ENCODE results near the gene CILP. TPM values are rescaled to one million over a fixed set of nuclear protein-coding genes. Genes with fewer than 3 reads are reported as not detected.

CILP gene
- total RNA-seq (10 to 100 TPM in 1 of 2 donors, 1 to 10 TPM in 1; 8.0 to 27.1 TPM), polyA plus RNA-seq (ENCODE audit: insufficient read depth, low read depth, low replicate concordance) (48.6 TPM)
- long read RNA-seq, donor 1, full-length matches to known transcripts: 11 of 18 reads
- long read RNA-seq, donor 1, partial matches to known transcripts: 7 of 18 reads
- long read RNA-seq, donor 1, other reads (novel, unspliced or antisense): 0 of 18 reads
- long read RNA-seq, donor 2, full-length matches to known transcripts: 6 of 6 reads
- long read RNA-seq, donor 2, partial matches to known transcripts: 0 of 6 reads
- long read RNA-seq, donor 2, other reads (novel, unspliced or antisense): 0 of 6 reads

DNA sequence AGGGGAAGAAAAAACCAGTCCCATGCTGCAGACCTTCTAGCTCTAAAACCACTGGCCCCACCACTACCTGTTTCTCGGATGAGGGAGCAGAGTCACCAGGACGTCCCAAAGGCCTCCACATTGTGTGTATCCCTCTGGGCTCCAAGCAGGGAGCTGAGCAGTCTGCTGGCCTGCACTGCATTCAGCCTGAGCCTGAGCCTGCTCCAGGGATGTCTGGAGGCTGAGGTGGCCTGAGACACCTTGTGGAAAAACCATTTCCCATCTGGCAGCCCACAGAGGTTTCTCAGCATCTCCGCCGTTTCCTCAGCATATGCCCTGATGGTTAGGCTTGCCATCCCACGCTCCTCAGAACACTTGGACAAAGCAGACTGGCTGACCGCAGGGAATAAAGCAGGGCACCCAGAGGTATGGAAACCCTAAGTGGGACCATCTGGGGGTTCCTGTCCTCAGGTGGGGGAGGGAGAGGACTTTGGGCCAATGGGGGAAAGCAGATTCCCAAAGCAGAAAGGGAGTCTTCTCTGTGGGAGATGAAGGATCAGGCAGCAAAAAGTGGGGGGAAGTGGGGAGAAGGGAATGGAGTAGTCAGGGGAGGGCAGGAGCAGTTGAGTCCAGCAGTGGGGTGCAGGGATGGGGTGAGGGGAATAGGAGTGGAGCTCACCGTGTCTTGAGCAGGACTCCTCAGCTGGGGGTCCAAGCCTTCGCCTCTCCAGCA lies at the start of gene CILP:
Gene CILP (minus strand): TSS at position 704 of the 712 bp plus-strand sequence. CDS start 1,718 bp downstream, outside the sequence.
- TF ChIP-seq CTCF (IDR thresholded peaks at IDR 0.05): no peak
- TF ChIP-seq POLR2A (IDR thresholded peaks at IDR 0.05): no peak
- peaks cover 56% of the 10 kb centered on the region for H3K4me1 ChIP-seq
- no peaks in the 10 kb centered on the region for H3K9me3 ChIP-seq
- intact Hi-C loops (cut with DNase I; ENCODE audit: low total_unique reads): no loop called here
- H3K4me3 ChIP-seq: no peak within 1 kb of the TSS
- DNase-seq: no peak
- 52 to 61% methylated on average over 8 of the region's 8 CpGs for WGBS, 2 donors
- H3K27me3 ChIP-seq: no peaks in the 10 kb centered on the region
- H3K36me3 ChIP-seq (ENCODE audit: low read depth, missing control alignments): no peaks in the 10 kb centered on the region
- H3K27ac ChIP-seq: peak within 1 kb of the TSS; percentile 6 to 75

- TF ChIP-seq POLR2A (IDR thresholded peaks at IDR 0.05) (no peak), CTCF (IDR thresholded peaks at IDR 0.05) (no peak)
- 88 to 92% methylated on average over 6 of the region's 6 CpGs for WGBS, 2 donors
- H3K36me3 ChIP-seq (ENCODE audit: low read depth, missing control alignments): no peaks in the 10 kb centered on the region
- no peaks in the 10 kb centered on the region for H3K4me1 ChIP-seq
- intact Hi-C loops (cut with DNase I; ENCODE audit: low total_unique reads): no loop called here
- H3K9me3 ChIP-seq: no peaks in the 10 kb centered on the region
- no peak overlapping the region for H3K27ac ChIP-seq
- no peak overlapping the region for H3K4me3 ChIP-seq
- DNase-seq: no peak
- no peaks in the 10 kb centered on the region for H3K27me3 ChIP-seq
These were observed 49.7 kb upstream of the CILP start for GRCh38 chr15:65260968-65261367.

DNA sequence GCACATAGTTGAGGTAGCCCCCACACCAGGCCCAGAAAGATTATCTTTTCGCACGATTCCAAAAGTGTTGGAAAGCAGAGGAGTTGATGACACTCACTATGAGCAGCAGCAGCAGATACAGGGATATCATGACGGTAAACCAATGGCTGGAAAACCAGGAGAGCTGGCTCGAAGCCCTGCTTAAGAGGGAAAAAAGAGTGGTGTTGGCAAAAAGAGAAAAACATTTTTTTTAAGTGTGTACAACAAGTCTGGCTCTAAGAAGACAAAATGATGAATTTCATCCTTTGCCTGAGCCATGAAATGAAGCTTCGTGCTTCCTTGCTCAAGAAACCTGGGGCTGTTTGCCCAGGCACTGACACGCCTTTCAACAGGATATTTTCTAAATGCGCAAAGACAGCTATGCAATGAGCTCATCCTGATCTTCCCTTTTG lies 48.1 kb upstream of the CILP start:
- TF ChIP-seq CTCF (IDR thresholded peaks at IDR 0.05) (no peak), POLR2A (IDR thresholded peaks at IDR 0.05) (no peak)
- H3K36me3 ChIP-seq (ENCODE audit: low read depth, missing control alignments): no peaks in the 10 kb centered on the region
- peak overlapping the region in 1 of 2 donors; percentile 55 for H3K27ac ChIP-seq
- H3K4me1 ChIP-seq: no peaks in the 10 kb centered on the region
- intact Hi-C loops (cut with DNase I; ENCODE audit: low total_unique reads): loop anchor here (10.0 kb wide), 1 partner anchor 55 kb away; no protein-coding TSS in a partner anchor
- 71 to 79% methylated on average over 7 of the region's 7 CpGs for WGBS, 2 donors
- no peaks in the 10 kb centered on the region for H3K27me3 ChIP-seq
- no peaks in the 10 kb centered on the region for H3K9me3 ChIP-seq
- peak; percentile 38 for DNase-seq
- H3K4me3 ChIP-seq: no peak overlapping the region

GRCh38 chr15:65258375-65259262 lies 47.3 kb upstream of the CILP start:
- H3K27me3 ChIP-seq: no peaks in the 10 kb centered on the region
- H3K9me3 ChIP-seq: no peaks in the 10 kb centered on the region
- H3K27ac ChIP-seq: peak overlapping the region in 1 of 2 donors; percentile 55
- no peaks in the 10 kb centered on the region for H3K36me3 ChIP-seq (ENCODE audit: low read depth, missing control alignments)
- intact Hi-C loops (cut with DNase I; ENCODE audit: low total_unique reads): loop anchor here (10.0 kb wide), 1 partner anchor 54 kb away; no protein-coding TSS in a partner anchor
- peak; percentile 45 for DNase-seq
- H3K4me1 ChIP-seq: no peaks in the 10 kb centered on the region
- 67 to 68% methylated on average over 5 of the region's 5 CpGs for WGBS, 2 donors
- H3K4me3 ChIP-seq: no peak overlapping the region
- no peak for TF ChIP-seq CTCF (IDR thresholded peaks at IDR 0.05)
- TF ChIP-seq POLR2A (IDR thresholded peaks at IDR 0.05): no peak
